ENCODE results near the gene TPSB2. TPM values are rescaled to one million over a fixed set of nuclear protein-coding genes. Genes with fewer than 3 reads are reported as not detected.
"Not testable (repeated sequence)": the region's sequence is repeated elsewhere in the genome, so short reads cannot be mapped to it uniquely, and the experiment has no call there.

Gene TPSB2
- total RNA-seq, 1 donor from 2014 or later: not detected

GRCh38 chr16:1189455-1189854 lies 40.5 kb downstream of the TPSB2 start:
- TF ChIP-seq CTCF (IDR thresholded peaks at IDR 0.05; ENCODE audit: unreplicated experiment): no peak
- no peaks in the 10 kb centered on the region for H3K9me3 Mint-ChIP-seq
- H3K36me3 Mint-ChIP-seq: peaks cover 3% of the 10 kb centered on the region
- no peak overlapping the region for H3K4me3 Mint-ChIP-seq
- H3K27ac Mint-ChIP-seq: no peak overlapping the region
- no peak for DNase-seq (ENCODE audit: low spot score in 2 of 2, unreplicated experiment in 2 of 2)
- H3K4me1 Mint-ChIP-seq: no peaks in the 10 kb centered on the region
- H3K27me3 Mint-ChIP-seq (ENCODE audit: low read depth): peaks cover 4% of the 10 kb centered on the region

GRCh38 chr16:1188432-1189189 lies 41.4 kb downstream of the TPSB2 start:
- DNase-seq (ENCODE audit: low spot score in 2 of 2, unreplicated experiment in 2 of 2): peak; percentile 72 to 84
- H3K36me3 Mint-ChIP-seq: peaks cover 3% of the 10 kb centered on the region
- TF ChIP-seq CTCF (IDR thresholded peaks at IDR 0.05; ENCODE audit: unreplicated experiment): no peak
- H3K4me1 Mint-ChIP-seq: no peaks in the 10 kb centered on the region
- peaks cover 4% of the 10 kb centered on the region for H3K27me3 Mint-ChIP-seq (ENCODE audit: low read depth)
- no peaks in the 10 kb centered on the region for H3K9me3 Mint-ChIP-seq
- H3K4me3 Mint-ChIP-seq: no peak overlapping the region
- no peak overlapping the region for H3K27ac Mint-ChIP-seq

GRCh38 chr16:1185460-1186207 lies 44.4 kb downstream of the TPSB2 start:
- not testable (repeated sequence) for H3K36me3 Mint-ChIP-seq; H3K27me3 Mint-ChIP-seq (ENCODE audit: low read depth); H3K4me3 Mint-ChIP-seq; H3K4me1 Mint-ChIP-seq; H3K9me3 Mint-ChIP-seq; H3K27ac Mint-ChIP-seq; DNase-seq (ENCODE audit: low spot score in 2 of 2, unreplicated experiment in 2 of 2)

GRCh38 chr16:1184980-1185379 lies 45.0 kb downstream of the TPSB2 start:
- H3K27ac Mint-ChIP-seq: no peak overlapping the region
- H3K36me3 Mint-ChIP-seq: peaks cover 3% of the 10 kb centered on the region
- H3K4me3 Mint-ChIP-seq: no peak overlapping the region
- H3K4me1 Mint-ChIP-seq: peaks cover 6% of the 10 kb centered on the region
- no peak for DNase-seq (ENCODE audit: low spot score in 2 of 2, unreplicated experiment in 2 of 2)
- no peak for TF ChIP-seq CTCF (IDR thresholded peaks at IDR 0.05; ENCODE audit: unreplicated experiment)
- H3K9me3 Mint-ChIP-seq: no peaks in the 10 kb centered on the region
- H3K27me3 Mint-ChIP-seq (ENCODE audit: low read depth): peaks cover 4% of the 10 kb centered on the region

- Mint-ChIP-seq H3K36me3 (peaks cover 3% of the 10 kb centered on the region), H3K4me1 (peaks cover 6% of the 10 kb centered on the region), H3K27ac (no peak overlapping the region), H3K4me3 (no peak overlapping the region), H3K27me3 (ENCODE audit: low read depth) (peaks cover 4% of the 10 kb centered on the region), H3K9me3 (no peaks in the 10 kb centered on the region)
- no peak for TF ChIP-seq CTCF (IDR thresholded peaks at IDR 0.05; ENCODE audit: unreplicated experiment)
- no peak for DNase-seq (ENCODE audit: low spot score in 2 of 2, unreplicated experiment in 2 of 2)
These were observed 45.7 kb downstream of the TPSB2 start for GRCh38 chr16:1184156-1184868.

Measured in mesothelial cell of epicardium (in vitro differentiated cells).